ENCODE data around the gene ALCAM.

ALCAM gene

DNA sequence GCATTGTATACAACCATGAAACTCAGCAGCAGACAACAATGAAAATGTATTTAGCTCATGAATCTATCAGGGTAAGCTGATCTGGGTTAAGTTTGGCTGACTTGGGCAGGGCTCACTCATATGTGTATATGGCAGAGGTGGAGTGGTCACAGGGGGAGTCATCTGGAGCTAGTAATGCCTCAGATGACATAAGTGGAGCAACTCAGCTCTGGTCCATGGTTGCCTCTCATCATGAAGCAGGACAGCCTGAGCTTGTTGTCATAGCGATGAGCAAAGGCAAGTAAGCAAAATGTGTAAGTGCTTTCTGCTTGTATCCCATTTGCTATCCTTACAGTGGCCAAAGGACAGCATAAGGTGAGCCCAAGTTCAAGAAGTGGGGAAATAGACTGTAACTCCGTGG lies 64.5 kb downstream of the ALCAM start:
- DNase-seq: peak in 1 of 2 experiments; percentile 7

DNA sequence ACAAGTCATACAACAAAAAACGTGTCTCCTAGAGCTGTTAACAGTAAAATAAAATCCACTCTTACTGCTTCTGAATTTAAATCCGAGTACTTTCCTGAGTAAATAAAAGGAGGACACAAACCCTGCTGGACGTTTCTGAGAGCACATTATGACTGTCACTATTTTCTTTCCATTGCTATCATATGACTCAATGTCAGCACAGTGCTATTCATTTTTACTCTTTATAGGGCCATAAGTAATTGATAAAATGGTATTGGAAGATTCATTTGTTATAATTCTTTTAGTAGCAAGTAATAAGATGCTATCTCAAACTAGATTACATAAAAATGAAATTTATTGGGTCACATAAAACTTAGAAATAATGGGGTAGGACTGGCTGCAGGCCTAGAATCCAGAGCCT lies 68.6 kb downstream of the ALCAM start:
- no peak for DNase-seq

- DNase-seq: no peak
Measured at GRCh38 chr3:105436687-105437086, 70.0 kb downstream of the ALCAM start.

- no peak for DNase-seq
Measured at GRCh38 chr3:105440113-105440512, 73.4 kb downstream of the ALCAM start.

GRCh38 chr3:105444725-105445124 lies 78.0 kb downstream of the ALCAM start:
- no peak for DNase-seq

- no peak for DNase-seq
Measured at GRCh38 chr3:105448338-105448982, 81.8 kb downstream of the ALCAM start.

GRCh38 chr3:105449414-105449813 lies 82.7 kb downstream of the ALCAM start:
- no peak for DNase-seq

GRCh38 chr3:105456017-105456416 lies 89.3 kb downstream of the ALCAM start:
- no peak for DNase-seq

DNA sequence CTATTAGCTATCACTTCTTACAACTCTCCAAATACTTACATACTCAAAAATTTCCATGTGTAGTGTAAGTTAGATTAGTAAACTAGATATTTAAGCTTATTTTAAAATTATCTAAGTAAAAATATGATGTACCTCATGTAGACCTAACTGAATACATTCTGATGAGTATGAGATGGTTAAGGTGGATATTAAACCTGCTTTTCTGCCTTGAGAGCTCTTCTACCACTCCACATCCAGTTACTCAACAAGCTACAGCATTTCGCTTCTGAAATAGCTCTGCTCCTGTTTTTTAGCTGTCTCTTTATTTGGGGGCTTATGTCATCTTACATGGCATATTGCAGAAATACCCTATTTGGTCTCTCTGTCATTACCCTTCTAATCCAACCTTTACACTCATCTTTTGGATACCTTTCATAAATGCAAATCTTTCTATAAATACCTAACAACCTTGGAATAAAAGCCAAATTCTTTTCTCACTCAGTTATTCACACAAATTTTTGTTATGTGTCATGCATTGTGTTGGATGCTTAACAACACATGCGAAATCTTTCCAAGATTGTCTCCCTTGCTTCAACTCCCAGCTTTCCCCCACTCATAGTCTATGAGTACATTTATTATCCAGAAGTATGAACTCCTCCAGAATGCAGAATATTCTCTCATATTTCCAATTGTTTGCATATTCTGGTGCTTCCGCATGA lies 92.0 kb downstream of the ALCAM start:
- DNase-seq: no peak

- no peak for DNase-seq
Measured at GRCh38 chr3:105459566-105460290, 93.0 kb downstream of the ALCAM start.

GRCh38 chr3:105463620-105464019 lies 96.9 kb downstream of the ALCAM start:
- DNase-seq: no peak

DNA sequence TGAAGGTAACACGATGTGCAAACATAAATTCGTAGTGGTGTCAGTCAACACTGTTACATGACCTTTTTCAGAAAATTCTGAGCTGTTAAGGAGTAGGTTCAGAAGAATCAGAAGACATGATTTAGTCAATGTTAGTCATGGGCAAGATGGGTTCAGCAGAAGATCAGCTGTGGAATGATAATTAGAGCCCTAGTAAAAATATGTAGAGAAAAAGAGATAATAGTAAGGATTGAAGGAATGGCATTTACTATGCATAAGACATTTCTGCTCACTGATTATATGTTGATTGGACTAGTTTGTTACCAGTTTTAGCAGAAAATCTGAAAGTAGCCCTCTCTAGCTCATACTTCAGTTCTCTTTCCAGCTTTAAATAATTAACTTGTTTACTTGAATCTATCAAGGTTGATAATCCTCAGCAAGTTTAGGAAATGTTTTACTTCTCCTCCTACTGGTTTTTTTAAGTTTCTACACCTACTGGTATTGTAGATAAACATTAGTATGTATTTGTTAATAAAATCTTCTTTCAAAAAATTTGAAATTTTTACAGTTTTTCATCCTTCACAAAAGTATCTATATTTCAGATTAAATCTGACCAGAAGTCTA lies 98.6 kb downstream of the ALCAM start:
- no peak for DNase-seq

DNA sequence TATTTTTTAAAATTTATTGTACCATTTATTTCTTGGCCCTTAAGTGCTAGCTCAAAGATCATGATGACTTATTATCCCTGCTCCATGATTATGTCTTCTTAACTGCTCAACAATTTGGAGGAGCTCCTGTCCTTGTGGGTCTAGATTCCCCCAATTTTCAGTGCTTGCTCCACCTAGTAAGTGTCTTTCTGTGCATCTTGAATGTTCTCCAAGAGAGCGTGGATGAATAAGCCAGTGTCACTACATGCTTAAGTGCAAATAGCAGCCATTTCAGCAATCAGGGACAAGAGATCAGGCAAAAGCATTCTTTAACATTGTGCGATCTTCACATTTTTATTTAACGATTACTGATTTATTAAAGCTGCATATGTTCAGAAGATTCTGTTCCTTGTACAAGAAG lies 99.4 kb downstream of the ALCAM start:
- DNase-seq: no peak

DNA sequence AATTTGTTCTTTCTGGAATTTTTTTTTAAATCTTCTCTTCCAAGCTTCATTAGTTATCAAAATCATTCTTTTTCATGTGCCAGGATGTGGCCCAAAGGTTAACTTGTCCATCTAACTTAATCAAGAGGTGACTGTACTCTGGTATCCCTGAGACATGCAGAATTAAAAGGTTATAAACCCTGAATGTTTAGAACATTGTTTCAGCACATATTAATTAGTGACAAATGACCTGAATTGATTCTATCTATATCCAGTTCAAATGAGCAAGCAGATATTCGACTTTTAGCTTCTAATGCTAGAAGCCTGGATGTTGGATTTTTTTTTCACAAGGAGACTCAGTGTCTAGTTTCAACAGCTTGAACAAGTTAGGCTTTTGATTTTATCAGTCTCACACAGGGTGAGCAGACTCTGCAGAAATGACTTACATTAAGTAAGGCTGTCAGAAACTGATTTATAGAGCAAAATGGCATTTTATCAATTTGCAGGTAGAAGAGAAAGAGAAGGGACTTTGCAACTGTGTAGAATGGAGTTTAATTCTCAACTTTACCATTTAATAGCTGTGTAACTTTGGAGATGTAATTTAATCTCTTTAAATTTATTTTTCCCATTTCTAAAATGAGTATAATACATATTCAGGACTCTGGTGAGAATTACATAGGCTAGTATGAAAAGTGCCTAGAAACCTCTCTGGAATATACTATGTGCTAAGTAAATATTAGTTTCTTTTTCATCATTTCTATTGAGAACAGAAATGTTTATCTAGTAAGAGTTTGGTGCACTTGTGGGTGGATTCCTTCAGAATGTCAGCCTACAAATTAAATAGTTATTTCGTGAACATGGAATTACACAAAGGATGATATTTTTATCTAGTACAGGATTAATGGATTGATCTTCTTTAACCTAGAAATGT lies 100.0 kb downstream of the ALCAM start:
- DNase-seq: no peak

DNA sequence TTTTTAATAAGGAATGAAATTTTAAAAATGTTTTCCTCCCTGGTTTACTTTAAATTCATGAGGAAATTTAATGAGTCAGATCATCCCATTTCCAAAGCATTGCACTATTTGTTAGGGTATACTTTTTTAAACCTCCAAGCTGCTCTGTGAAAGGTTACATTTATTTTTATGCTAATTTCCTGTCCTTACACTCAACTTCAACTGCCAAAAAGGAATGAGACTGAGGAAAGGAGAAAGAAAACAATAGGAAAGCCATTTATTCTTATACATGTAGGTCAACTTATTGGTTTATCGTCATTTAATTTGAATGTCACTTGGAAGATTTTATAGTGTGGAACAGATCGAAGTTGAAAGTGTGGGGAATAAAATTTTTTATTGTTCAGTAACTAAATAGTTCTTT lies 104.1 kb downstream of the ALCAM start:
- DNase-seq: no peak

- no peak for DNase-seq
Measured at GRCh38 chr3:105473521-105474223, 107.0 kb downstream of the ALCAM start.

GRCh38 chr3:105480768-105481167 lies 114.1 kb downstream of the ALCAM start:
- DNase-seq: no peak

GRCh38 chr3:105483476-105483875 lies 116.8 kb downstream of the ALCAM start:
- no peak for DNase-seq

- no peak for DNase-seq
Measured at GRCh38 chr3:105490045-105490444, 123.3 kb downstream of the ALCAM start.

- DNase-seq: no peak
Measured at GRCh38 chr3:105493305-105493892, 126.7 kb downstream of the ALCAM start.

DNA sequence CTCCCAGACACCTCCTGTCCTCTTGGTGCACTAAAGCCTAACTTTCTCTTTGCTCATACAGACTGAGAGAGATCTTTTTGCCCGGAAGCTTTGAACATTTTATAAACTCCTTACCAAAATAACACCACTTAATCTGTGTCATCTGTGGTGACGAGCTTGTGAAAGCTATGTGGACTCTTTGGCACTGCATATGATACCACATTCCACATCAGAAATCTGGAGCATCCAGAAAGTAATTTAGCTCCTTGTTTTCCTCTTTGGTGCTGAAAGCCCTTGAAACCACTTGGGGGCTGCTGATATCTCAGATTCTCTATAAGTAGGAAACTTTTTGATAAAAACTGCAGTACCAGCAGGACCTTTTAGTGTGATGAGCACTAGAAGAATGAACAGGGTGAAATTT lies 128.3 kb downstream of the ALCAM start:
- no peak for DNase-seq

- DNase-seq: no peak
Measured at GRCh38 chr3:105496343-105496742, 129.6 kb downstream of the ALCAM start.

Data from NCI-H187 (cell line).